ENCODE measurements around the gene GPC1.

The GPC1 gene

GRCh38 chr2:240444464-240444863 lies 9.0 kb downstream of the GPC1 start:
- no peak for DNase-seq

GRCh38 chr2:240445961-240446663 lies 10.6 kb downstream of the GPC1 start:
- DNase-seq, result no peak

GRCh38 chr2:240446664-240447175 lies 11.3 kb downstream of the GPC1 start:
- DNase-seq, result no peak

- peak; percentile 19 for DNase-seq
These were observed 11.9 kb downstream of the GPC1 start for GRCh38 chr2:240447331-240447730.

- DNase-seq, result peak; percentile 38
These were observed 12.5 kb downstream of the GPC1 start for GRCh38 chr2:240447934-240448333.

- no peak for DNase-seq
These were observed 13.2 kb downstream of the GPC1 start for GRCh38 chr2:240448387-240449274.

GRCh38 chr2:240449764-240450531 lies 14.5 kb downstream of the GPC1 start:
- peak; percentile 92 for DNase-seq

GRCh38 chr2:240450532-240451107 lies 15.2 kb downstream of the GPC1 start:
- DNase-seq, result no peak

GRCh38 chr2:240451108-240451611 lies 15.7 kb downstream of the GPC1 start:
- DNase-seq, result no peak

- no peak for DNase-seq
These were observed 16.5 kb downstream of the GPC1 start for GRCh38 chr2:240451791-240452461.

GRCh38 chr2:240452462-240453256 lies 17.2 kb downstream of the GPC1 start:
- DNase-seq, result no peak

GRCh38 chr2:240453461-240454105 lies 18.1 kb downstream of the GPC1 start:
- DNase-seq, result no peak

GRCh38 chr2:240454106-240454901 lies 18.8 kb downstream of the GPC1 start:
- no peak for DNase-seq

- DNase-seq, result no peak
These were observed 19.8 kb downstream of the GPC1 start for GRCh38 chr2:240455272-240455646.

GRCh38 chr2:240455647-240456446 lies 20.4 kb downstream of the GPC1 start:
- DNase-seq, result no peak

GRCh38 chr2:240456447-240457222 lies 21.2 kb downstream of the GPC1 start:
- DNase-seq, result no peak

- no peak for DNase-seq
These were observed 22.0 kb downstream of the GPC1 start for GRCh38 chr2:240457223-240458043.
